Astrocyte of the spinal cord (primary cell): Measurements from ENCODE around the gene HMGXB3.

ENCODE experiments used
- DNase-seq: peaks from one replicate; pipeline ENCODE4 v3.0.0; 2011; ENCODE audit warnings: low read depth, low spot score
- H3K4me3 ChIP-seq: 2 replicates; pipeline ENCODE4 v1.5.1; 2011; ENCODE audit warnings: low read depth, mild to moderate bottlenecking, low read length, moderate library complexity
- in situ Hi-C: cut with HindIII; loops from 2 replicates; pipeline ENCODE4 v1.10.0; 2017; ENCODE audit warnings: low sequenced_read_pairs
- TF ChIP-seq, protein P1 (sequence below): IDR thresholded peaks from 2 replicates; pipeline ENCODE4 v1.5.1; 2012; ENCODE audit warnings: low read depth, mild to moderate bottlenecking, low read length, inconsistent platforms

Gene HMGXB3, protein sequence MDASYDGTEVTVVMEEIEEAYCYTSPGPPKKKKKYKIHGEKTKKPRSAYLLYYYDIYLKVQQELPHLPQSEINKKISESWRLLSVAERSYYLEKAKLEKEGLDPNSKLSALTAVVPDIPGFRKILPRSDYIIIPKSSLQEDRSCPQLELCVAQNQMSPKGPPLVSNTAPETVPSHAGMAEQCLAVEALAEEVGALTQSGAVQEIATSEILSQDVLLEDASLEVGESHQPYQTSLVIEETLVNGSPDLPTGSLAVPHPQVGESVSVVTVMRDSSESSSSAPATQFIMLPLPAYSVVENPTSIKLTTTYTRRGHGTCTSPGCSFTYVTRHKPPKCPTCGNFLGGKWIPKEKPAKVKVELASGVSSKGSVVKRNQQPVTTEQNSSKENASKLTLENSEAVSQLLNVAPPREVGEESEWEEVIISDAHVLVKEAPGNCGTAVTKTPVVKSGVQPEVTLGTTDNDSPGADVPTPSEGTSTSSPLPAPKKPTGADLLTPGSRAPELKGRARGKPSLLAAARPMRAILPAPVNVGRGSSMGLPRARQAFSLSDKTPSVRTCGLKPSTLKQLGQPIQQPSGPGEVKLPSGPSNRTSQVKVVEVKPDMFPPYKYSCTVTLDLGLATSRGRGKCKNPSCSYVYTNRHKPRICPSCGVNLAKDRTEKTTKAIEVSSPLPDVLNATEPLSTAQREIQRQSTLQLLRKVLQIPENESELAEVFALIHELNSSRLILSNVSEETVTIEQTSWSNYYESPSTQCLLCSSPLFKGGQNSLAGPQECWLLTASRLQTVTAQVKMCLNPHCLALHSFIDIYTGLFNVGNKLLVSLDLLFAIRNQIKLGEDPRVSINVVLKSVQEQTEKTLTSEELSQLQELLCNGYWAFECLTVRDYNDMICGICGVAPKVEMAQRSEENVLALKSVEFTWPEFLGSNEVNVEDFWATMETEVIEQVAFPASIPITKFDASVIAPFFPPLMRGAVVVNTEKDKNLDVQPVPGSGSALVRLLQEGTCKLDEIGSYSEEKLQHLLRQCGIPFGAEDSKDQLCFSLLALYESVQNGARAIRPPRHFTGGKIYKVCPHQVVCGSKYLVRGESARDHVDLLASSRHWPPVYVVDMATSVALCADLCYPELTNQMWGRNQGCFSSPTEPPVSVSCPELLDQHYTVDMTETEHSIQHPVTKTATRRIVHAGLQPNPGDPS (N-terminal part only)

DNA sequence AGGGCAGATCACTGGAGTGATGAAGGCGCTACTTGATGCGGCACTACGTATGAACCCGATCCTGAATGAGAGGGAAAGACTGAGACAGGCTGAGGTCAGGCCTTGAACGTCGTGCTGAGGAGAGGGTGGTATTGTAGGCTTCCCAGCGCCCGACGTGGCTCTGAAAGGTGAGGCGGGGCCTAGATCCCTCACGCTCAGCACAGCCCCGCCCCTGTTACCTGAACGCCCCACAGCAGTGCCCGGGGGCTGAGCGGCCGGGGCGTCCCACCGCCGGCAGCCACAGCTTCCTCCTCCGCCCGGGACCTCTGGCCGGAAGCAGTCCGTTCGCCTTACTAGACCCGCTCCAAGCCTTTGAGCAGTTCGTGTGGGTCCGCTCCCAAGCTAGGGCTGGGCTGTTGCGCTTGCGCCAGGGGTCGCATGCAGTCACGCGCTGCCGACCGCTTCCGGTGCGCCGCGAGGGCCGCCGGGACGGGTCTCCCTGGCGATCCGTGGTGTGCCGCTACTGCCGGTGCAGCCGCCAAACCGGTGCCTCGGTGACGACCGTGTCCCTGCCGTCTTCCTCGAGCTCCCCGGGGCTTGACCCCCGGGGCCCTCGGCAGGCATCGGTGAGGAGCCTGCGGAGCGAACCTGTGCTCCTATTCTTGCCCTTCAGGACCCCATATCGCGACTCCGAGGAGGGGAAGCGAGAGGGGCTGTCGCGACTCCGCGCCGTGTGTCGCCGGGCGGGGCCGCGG, at the start of gene HMGXB3, which contains the start of gene TIGD6:
HMGXB3 (plus strand) TSS at position 484 of the 734 bp plus-strand sequence. CDS start 4,114 bp downstream, outside the sequence.
TIGD6 (minus strand) TSS at position 399 of the 734 bp plus-strand sequence. CDS start 4,306 bp downstream, outside the sequence.
- in situ Hi-C loops, result no loop called here
- peak within 1 kb of the TSS; percentile 93 for H3K4me3 ChIP-seq

DNA sequence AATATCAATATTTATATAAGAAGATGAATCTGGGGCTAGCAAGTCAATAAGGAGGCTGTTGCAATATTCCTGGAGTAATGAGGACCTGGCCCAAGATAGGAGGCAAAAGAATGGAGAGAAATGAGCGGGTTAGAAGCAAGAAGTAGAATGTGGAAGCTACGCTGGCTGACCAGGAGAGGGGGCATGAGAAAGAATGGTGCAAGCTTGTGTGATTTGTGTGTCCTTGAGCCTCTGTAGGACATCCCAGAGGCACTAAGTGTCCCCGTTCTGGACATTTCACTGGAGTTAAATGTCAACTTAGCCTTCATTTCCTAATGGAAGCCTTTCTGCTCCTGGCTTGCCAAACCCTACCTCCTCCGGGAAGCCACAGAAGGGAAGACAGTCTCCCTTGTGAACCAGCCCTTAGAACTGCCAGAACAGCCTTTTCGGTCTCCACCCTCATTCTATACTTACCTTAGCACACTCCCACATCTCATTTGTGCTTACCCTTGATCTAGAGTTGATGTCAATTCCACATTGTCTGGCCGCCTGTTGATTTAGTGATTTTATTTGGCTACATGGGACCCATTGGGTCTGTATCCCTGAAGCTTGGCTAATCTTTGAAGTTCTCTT, 49.3 kb upstream of the HMGXB3 start:
- H3K4me3 ChIP-seq, result no peak overlapping the region
- DNase-seq, result no peak
- in situ Hi-C loops, result no loop called here
- TF ChIP-seq, protein P1, sequence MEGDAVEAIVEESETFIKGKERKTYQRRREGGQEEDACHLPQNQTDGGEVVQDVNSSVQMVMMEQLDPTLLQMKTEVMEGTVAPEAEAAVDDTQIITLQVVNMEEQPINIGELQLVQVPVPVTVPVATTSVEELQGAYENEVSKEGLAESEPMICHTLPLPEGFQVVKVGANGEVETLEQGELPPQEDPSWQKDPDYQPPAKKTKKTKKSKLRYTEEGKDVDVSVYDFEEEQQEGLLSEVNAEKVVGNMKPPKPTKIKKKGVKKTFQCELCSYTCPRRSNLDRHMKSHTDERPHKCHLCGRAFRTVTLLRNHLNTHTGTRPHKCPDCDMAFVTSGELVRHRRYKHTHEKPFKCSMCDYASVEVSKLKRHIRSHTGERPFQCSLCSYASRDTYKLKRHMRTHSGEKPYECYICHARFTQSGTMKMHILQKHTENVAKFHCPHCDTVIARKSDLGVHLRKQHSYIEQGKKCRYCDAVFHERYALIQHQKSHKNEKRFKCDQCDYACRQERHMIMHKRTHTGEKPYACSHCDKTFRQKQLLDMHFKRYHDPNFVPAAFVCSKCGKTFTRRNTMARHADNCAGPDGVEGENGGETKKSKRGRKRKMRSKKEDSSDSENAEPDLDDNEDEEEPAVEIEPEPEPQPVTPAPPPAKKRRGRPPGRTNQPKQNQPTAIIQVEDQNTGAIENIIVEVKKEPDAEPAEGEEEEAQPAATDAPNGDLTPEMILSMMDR, result no peak

More for the DNA sequence above, at the start of gene HMGXB3, which contains the start of gene TIGD6:
- TF ChIP-seq, protein P1, result no peak
- peak; percentile 95 for DNase-seq

DNA sequence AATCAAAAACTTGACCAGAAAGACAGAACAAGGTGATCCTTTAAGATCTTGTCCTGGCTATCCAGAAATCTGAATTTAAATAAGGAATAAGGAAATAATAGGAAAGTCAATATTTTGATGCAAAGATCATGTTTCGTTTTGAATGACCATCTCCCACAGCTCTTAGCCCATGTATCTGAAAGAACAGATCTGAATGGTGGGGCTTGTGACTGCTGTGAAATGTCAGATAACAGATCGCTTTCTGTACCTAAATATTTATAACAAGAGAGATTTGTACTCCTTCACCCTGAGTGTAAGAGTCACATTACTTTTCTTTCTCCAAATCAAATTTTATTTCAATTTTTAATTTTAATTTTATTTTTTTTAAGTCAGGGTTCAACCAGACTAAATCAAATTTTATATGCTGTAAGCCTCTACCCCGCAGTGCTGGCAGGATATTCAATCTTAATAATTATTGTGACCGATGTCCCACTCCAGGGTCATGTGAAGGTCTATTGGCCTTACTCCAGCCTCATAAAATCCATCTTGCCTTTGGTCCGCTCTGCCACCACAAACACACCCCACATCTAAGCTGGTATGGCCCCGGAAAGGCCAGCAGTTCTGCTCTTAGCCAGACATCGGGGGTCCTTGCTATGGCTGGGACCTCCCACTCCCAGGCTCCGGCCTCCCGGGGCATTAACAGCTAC, 47.0 kb upstream of the HMGXB3 start:
- no peak for DNase-seq
- TF ChIP-seq, protein P1, result no peak
- in situ Hi-C loops, result no loop called here
- H3K4me3 ChIP-seq, result no peak overlapping the region

DNA sequence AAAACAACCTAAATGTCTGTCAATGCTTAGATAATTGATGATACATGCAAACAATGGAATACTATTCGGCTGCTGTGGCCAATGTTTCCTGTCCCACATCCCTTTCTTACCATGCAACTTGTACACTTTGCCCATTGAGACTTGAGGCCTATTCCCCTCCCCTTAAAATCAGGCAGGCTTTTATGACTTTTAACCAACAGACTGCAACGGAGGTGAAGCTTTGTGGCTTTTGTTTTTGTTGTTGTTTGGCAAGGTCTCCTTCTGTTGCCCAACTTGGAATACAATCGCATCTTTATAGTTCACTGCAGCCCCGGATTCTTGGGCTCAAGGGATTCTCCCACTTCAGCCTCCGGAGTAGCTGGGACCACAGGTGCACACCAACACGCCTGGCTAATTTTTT, 45.7 kb upstream of the HMGXB3 start:
- no peak overlapping the region for H3K4me3 ChIP-seq
- TF ChIP-seq, protein P1, result no peak
- DNase-seq, result no peak
- in situ Hi-C loops, result no loop called here

DNA sequence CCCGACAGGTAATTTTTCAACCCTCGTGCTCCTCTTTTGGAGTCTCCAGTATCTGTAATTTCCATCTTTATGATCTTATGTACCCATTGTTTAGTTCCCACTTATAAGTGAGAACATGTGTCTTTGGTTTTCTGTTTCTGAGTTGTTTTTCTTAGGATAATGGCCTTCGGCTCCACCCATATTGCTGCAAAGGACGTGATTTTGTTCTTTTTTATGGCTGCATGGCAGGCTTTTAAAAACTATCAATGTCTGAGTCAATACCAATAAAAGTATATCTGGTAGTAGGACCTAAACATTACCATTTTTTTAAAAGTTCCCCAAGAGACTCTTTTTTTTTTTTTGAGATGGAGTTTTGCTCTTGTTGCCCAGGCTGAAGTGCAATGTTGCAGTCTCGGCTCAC, 43.9 kb upstream of the HMGXB3 start:
- in situ Hi-C loops, result no loop called here
- TF ChIP-seq, protein P1, result no peak
- no peak overlapping the region for H3K4me3 ChIP-seq
- DNase-seq, result no peak
